HG03521 (cell line): ENCODE measurements around the gene C1orf21.

Source experiments
- ATAC-seq: cut with Tn5 transposase; IDR thresholded peaks from one replicate; pipeline ENCODE4 v1.9.1; 2021; ENCODE audit warnings: mild to moderate bottlenecking, moderate library complexity; ENCODE audit not compliant: unreplicated experiment

The C1orf21 gene

GRCh38 chr1:184443201-184443600 lies 56.4 kb downstream of the C1orf21 start:
- no peak for ATAC-seq

- no peak for ATAC-seq
Observed at GRCh38 chr1:184443624-184444023, 56.8 kb downstream of the C1orf21 start.

DNA sequence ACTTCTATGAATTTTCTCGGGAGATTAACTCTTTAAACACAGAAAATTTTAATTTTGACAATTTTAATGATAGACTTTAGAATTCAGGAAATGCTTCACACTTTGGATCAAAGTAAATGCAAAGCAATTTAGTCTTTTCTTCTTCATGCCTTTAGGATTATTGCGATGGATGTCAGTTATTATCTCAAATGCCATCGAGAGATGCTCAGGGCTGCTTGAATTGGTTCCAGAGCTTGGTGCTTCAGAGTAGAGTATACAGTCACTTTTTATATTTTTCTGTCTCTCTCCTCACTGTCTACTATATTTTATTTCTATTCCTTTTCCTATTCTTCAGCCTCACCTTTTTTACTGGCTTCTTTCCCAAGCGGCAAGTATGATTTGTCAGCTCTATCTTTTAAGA lies 59.2 kb downstream of the C1orf21 start:
- ATAC-seq: no peak

GRCh38 chr1:184447651-184448185 lies 60.9 kb downstream of the C1orf21 start:
- ATAC-seq: no peak

GRCh38 chr1:184449916-184450315 lies 63.1 kb downstream of the C1orf21 start:
- no peak for ATAC-seq

- no peak for ATAC-seq
Observed at GRCh38 chr1:184455786-184456185, 69.0 kb downstream of the C1orf21 start.

DNA sequence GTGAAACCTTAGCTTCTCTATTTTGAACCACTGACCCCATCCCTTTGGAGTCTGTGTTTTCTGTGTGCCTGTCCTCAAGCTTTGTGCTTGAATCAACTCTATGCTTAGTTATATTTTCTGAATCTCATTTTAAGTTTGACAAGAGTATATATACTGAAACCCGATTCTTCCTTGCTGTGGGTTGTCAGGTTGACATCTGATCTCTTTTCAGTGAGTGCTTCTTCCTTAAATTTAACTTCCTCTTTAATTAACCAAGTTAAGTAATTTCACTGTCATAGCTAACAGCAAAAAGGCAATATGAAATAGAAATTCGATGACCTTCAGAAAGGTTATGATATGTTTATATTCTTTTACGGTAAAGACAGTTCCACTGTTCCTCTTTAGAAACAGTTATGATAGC lies 69.4 kb downstream of the C1orf21 start:
- no peak for ATAC-seq

DNA sequence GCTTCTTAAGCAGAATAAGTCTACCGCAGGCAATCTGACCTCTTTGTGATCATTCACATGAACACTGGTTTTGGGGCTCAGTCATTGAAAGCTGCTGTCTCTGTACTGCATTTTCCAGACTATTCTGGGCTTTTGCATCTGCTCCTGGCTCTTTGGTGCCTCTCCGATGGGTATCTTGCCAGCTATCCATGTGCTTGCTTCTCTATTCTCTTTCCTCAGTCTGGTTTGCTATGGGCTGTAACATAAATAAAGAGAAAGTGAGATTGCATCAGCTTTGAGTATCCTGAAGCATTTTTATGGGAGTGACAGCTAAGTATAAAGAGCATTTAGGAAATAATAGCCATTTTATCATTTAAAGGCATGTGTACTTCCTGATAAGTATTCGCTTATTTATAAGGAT lies 70.7 kb downstream of the C1orf21 start:
- ATAC-seq: no peak

DNA sequence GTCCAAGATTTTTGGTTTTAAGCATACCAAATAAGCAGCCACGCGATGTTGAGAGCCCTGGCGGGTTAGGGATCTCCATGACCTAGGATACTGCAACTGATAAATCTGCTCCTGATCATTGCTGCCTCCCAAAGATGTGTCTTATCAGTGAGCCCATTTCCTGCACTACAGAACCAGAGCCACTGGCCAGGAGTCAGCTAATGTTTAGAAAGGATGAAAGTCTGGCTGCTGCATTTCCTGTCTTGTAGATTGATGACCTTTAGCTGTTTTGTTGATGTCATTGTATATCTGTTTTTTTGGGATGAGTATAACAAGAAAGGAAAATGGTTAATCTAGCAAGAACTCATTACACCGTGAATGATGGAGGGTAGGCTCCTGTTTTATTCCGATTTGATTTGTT lies 74.5 kb downstream of the C1orf21 start:
- no peak for ATAC-seq

GRCh38 chr1:184462155-184462554 lies 75.3 kb downstream of the C1orf21 start:
- ATAC-seq: no peak

DNA sequence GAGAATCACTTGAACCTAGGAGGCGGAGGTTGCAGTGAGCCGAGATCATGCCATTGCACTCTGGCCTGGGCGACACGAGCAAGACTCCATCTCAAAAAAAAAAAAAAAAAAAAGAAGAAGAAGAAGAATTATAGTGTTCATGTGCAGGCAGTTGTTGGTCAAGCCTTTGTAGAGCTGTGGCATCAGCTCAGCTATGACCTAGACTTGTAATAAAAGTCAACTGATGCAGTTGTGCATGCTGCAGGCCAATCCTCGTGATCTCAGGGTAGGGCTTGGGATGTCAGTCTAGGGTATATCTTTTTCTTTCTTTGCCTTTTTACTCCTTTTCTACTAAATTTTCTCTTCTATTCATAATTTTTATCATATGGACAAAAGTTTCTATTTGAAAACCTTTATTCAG lies 76.2 kb downstream of the C1orf21 start:
- ATAC-seq: no peak

GRCh38 chr1:184463680-184464079 lies 76.9 kb downstream of the C1orf21 start:
- no peak for ATAC-seq

GRCh38 chr1:184464757-184465156 lies 77.9 kb downstream of the C1orf21 start:
- ATAC-seq: no peak

GRCh38 chr1:184465489-184466146 lies 78.8 kb downstream of the C1orf21 start:
- no peak for ATAC-seq

- ATAC-seq: no peak
Observed at GRCh38 chr1:184467295-184467694, 80.5 kb downstream of the C1orf21 start.

DNA sequence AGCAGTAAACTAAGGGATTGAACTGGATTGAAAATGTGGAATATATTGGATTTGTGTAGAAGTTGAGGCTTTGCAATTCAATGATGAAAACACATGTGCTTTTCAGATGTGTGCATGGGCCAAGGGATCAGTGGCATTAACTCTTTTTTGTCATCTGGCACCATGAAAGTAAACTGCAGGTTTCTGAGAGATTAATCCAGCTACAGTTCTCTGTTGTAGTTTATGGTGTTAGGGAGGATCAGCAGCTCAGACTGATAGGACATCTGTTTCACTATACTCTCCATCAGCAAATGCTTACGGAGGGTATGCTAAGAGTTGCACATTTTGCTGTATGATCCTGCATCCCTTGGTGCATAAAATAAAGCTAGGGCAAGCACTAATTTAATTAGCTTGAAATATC lies 82.6 kb downstream of the C1orf21 start:
- no peak for ATAC-seq

- no peak for ATAC-seq
Observed at GRCh38 chr1:184471686-184472085, 84.9 kb downstream of the C1orf21 start.

DNA sequence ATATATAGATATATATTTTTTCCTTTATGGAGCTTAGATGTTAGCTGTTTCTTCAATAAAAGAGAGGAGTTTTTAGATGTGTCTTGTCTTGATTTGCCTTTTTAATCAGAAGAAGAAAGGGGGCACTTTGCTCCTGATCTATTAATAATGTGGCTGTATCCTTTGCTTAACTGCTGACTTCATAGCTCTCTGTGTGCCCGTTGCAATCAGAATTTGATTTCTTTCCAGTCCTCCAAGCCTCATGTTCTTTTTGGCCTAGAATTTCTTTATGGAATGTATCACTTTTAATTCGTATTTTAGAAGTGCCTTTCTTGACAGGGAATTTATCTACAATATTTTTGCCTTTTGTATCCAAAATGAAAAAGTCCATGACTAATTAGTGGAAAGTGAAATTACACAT lies 85.3 kb downstream of the C1orf21 start:
- no peak for ATAC-seq

GRCh38 chr1:184473176-184473966 lies 86.5 kb downstream of the C1orf21 start:
- ATAC-seq: no peak

DNA sequence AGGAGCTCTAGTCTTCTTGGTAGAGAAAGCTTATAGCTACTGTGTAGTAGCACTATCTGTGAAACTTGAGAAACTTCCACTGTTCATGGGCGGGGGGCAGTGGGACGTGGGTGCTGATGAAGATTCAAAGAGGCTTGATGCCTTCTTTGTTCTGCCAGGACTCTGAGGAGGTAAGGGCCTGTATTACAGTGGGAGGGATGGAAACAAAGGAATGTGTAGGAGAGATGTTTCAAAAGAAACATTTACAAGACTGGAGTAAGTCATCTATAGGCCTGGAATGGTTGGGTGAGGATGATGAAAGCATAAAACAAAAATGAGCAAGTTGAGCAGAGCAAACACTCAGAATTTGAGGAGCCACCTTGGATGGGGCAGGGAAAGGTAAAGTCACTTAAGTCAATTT lies 89.4 kb downstream of the C1orf21 start:
- ATAC-seq: no peak

DNA sequence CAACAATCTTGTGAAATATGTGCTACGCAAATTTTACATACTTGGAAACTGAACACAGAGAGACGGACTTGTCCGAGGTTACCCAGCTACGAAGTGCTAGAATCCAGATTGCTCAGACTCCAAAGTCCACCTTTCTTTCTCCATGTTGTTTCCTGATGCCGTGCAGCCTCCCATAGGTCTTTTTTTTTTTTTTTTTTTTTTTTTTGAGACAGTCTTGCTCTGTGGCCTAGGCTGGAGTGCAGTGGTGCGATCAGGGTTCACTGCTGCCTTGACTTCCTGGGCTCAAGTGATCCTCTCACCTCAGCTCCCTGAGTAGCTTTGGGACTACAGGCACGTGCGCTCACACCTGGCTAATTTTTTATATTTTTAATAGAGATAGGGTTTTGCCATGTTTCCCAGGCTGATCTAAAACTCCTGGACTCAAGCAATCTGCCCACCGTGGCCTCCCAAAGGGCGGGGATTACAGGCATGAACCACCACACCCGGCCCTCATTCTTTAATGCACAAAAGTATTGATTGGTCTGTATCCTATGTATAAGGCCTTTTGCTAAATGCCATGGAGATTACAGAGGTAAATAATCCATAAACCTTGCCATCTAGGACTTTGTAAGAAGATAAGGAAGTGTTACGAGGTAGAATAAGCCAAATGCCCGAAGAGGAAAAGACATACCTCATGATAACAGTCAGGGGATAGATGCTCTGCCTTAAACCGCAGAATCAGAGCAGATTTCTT lies 92.8 kb downstream of the C1orf21 start:
- no peak for ATAC-seq

- no peak for ATAC-seq
Observed at GRCh38 chr1:184480736-184481135, 93.9 kb downstream of the C1orf21 start.
